K562 (cell line): Measurements from ENCODE around the gene NR1D1. TPM values are rescaled to one million over a fixed set of nuclear protein-coding genes. Genes with fewer than 3 reads are reported as not detected.

Source experiments
- DMBX1 ChIP-seq: fragments of 250-450 bp; sonication (Bioruptor Pico); IDR thresholded peaks from 2 replicates; pipeline ENCODE4 v1.8.0; 2022; ENCODE audit warnings: inconsistent platforms, mild to moderate bottlenecking, moderate library complexity, borderline replicate concordance
- ELF2 ChIP-seq: fragments of 250-450 bp; sonication (Bioruptor Pico); IDR thresholded peaks from 2 replicates; pipeline ENCODE4 v1.5.0; 2021; ENCODE audit warnings: mild to moderate bottlenecking
- FOXJ2 ChIP-seq: fragments of 200-800 bp; sonication (Bioruptor generic); IDR thresholded peaks from 2 replicates; pipeline ENCODE4 v1.6.1; 2016; ENCODE audit warnings: missing genetic modification characterization, missing compliant biosample characterization
- FOXP1 ChIP-seq: sonication (generic); formaldehyde crosslinking; IDR thresholded peaks from 2 replicates; pipeline ENCODE4 v1.8.0; 2022; ENCODE audit warnings: mild to moderate bottlenecking, missing genetic modification reagents
- HNRNPUL1 ChIP-seq: fragments of 200-400 bp; formaldehyde crosslinking; IDR thresholded peaks from 2 replicates; pipeline ENCODE4 v1.6.1; 2017; ENCODE audit warnings: low read length
- POLR2A ChIP-seq: fragments of 450-650 bp; conservative IDR thresholded peaks from 2 replicates; pipeline ENCODE4 v1.6.1; 2016
- TFAM ChIP-seq: fragments of 250-450 bp; sonication (Bioruptor Pico); conservative IDR thresholded peaks from 2 replicates; pipeline ENCODE4 v1.5.0; 2021; ENCODE audit warnings: mild to moderate bottlenecking, moderate library complexity
- TGIF2 ChIP-seq: sonication (generic); formaldehyde crosslinking; IDR thresholded peaks from 2 replicates; pipeline ENCODE4 v1.8.1; 2022; ENCODE audit warnings: mild to moderate bottlenecking, missing genetic modification reagents, moderate library complexity
- THAP12 ChIP-seq: fragments of 250-450 bp; sonication (Bioruptor Pico); IDR thresholded peaks from 2 replicates; pipeline ENCODE4 v1.9.0; 2021; ENCODE audit warnings: mild to moderate bottlenecking, inconsistent platforms
- ZBTB2 ChIP-seq: fragments of 450-650 bp; IDR thresholded peaks from 2 replicates; pipeline ENCODE4 v1.6.1; 2016; ENCODE audit warnings: antibody characterized with exemption
- ZC3H8 ChIP-seq: fragments of 450-650 bp; IDR thresholded peaks from 2 replicates; pipeline ENCODE4 v1.6.1; 2017
- ZNF253 ChIP-seq: fragments of 250-450 bp; sonication (Bioruptor Pico); conservative IDR thresholded peaks from 2 replicates; pipeline ENCODE4 v1.6.1; 2021; ENCODE audit warnings: mild to moderate bottlenecking
- ZNF316 ChIP-seq: fragments of 450-650 bp; IDR thresholded peaks from 2 replicates; pipeline ENCODE4 v1.6.1; 2016
- ZNF445 ChIP-seq: fragments of 250-450 bp; sonication (Bioruptor Pico); IDR thresholded peaks from 2 replicates; pipeline ENCODE4 v1.4.0; 2020; ENCODE audit warnings: low read depth, mild to moderate bottlenecking, moderate library complexity
- polyA plus RNA-seq, 8 experiments: library from polyadenylated mRNA; depleted of rRNA in 4 of 8; stranded (reverse) in 5 of 8; unstranded in 3 of 8; fragments of >200 nt; fragmentation: Nextera tagmentation in 2 of 8; fragmentation: Illumina TruSeq in 1 of 8; extraction: Ambion mirVana in 2 of 8; extraction: Trizol in 1 of 8; gene quantifications; 2 replicates each; pipeline versions ENCODE4 v1.2.1 to v1.2.3, GENCODE V29; 2011 to 2014; ENCODE audit warnings: inconsistent platforms in 1 of 8, missing spikeins in 1 of 8
- total RNA-seq, 7 experiments: library from RNA; depleted of rRNA in 6 of 7; stranded (reverse); fragments of >200 nt in 6 of 7; fragmentation: Illumina TruSeq in 2 of 7; extraction: Trizol in 2 of 7; gene quantifications; 2 replicates each; pipeline versions ENCODE4 v1.2.1 to v1.2.3, GENCODE V29; 2011 to 2021; ENCODE audit warnings: low replicate concordance in 1 of 7
- TF ChIP-seq, protein P1 (sequence below): fragments of 450-650 bp; IDR thresholded peaks from 2 replicates; pipeline ENCODE4 v1.6.1; 2017; ENCODE audit warnings: mild to moderate bottlenecking, moderate library complexity
- TF ChIP-seq, protein P2 (sequence below): sonication (generic); formaldehyde crosslinking; IDR thresholded peaks from 2 replicates; pipeline ENCODE4 v1.8.1; 2023; ENCODE audit warnings: mild to moderate bottlenecking, missing genetic modification reagents

The NR1D1 gene
- total and polyA plus RNA-seq, 9 of the 15 experiments (the other 6 are each of a cell fraction or from before 2014, with no cell fraction given) = 0.25 to 7.7 (median 0.65) TPM

- TF ChIP-seq ELF2 (CRISPR knock-in tag) = no peak
- TF ChIP-seq FOXP1 (CRISPR knock-in tag) = no peak
- TF ChIP-seq ZNF445 (CRISPR knock-in tag) = no peak
- no peak for TF ChIP-seq HNRNPUL1
- TF ChIP-seq, protein P1, sequence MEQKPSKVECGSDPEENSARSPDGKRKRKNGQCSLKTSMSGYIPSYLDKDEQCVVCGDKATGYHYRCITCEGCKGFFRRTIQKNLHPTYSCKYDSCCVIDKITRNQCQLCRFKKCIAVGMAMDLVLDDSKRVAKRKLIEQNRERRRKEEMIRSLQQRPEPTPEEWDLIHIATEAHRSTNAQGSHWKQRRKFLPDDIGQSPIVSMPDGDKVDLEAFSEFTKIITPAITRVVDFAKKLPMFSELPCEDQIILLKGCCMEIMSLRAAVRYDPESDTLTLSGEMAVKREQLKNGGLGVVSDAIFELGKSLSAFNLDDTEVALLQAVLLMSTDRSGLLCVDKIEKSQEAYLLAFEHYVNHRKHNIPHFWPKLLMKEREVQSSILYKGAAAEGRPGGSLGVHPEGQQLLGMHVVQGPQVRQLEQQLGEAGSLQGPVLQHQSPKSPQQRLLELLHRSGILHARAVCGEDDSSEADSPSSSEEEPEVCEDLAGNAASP = no peak
- no peak for TF ChIP-seq POLR2A
- TF ChIP-seq, protein P2, sequence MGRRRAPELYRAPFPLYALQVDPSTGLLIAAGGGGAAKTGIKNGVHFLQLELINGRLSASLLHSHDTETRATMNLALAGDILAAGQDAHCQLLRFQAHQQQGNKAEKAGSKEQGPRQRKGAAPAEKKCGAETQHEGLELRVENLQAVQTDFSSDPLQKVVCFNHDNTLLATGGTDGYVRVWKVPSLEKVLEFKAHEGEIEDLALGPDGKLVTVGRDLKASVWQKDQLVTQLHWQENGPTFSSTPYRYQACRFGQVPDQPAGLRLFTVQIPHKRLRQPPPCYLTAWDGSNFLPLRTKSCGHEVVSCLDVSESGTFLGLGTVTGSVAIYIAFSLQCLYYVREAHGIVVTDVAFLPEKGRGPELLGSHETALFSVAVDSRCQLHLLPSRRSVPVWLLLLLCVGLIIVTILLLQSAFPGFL (CRISPR knock-in tag) = no peak
- TF ChIP-seq TGIF2 (CRISPR knock-in tag) = no peak
- TF ChIP-seq DMBX1 (CRISPR knock-in tag) = no peak
- TF ChIP-seq THAP12 = 0 out of 2 replicates have a peak, but pooled peaks have one; percentile 3
- TF ChIP-seq FOXJ2 = no peak
- peak; percentile 90 for TF ChIP-seq ZBTB2
- no peak for TF ChIP-seq ZNF253 (CRISPR knock-in tag)
- TF ChIP-seq ZNF316 = no peak
- TF ChIP-seq ZC3H8 = no peak
- TF ChIP-seq TFAM = no peak
Measured at GRCh38 chr17:40122999-40123810, 22.8 kb upstream of the NR1D1 start (continued).
